HEK293 (cell line): ENCODE measurements around the gene FYB1.

Source experiments
- TF ChIP-seq, protein P1 (sequence below): fragments of 450-650 bp; formaldehyde crosslinking; IDR thresholded peaks from 2 replicates; pipeline ENCODE4 v1.5.1; 2016; ENCODE audit warnings: missing biosample characterization, missing genetic modification characterization
- TF ChIP-seq, protein P2 (sequence below): fragments of 450-650 bp; formaldehyde crosslinking; IDR thresholded peaks from 2 replicates; pipeline ENCODE4 v1.5.1; 2016; ENCODE audit warnings: missing biosample characterization, missing genetic modification characterization

DNA sequence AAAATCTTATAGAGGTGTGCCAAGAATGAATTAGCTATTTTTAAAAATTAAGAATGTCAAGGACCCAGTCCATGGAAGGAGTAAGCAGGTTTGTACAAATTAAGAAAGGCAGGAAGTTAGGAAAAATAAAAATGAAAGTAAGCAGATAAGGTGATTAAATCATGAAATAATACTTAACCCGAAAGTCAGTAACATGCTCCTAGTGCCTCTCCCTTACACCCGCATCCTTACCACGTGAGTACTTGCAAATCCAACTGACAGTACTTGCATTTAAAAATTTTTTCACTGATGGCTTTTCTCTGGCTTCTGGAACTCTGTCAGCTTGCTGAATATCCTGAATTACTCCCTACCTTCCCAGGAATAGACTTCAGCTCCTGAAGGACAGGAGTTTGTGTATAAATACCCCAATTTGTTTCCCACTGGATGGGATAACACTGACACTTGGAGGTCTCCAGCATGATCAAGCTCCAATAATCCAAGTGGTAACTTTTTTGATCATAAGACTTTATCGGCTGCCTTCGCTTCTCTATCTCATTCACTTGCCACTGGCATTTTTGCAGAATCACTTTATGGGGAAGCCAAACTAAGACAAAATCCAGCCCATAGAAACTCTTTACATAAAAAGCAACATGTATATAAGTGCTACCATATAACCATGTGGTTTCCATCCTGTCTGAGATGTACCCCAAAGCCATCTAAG lies 103.6 kb downstream of the FYB1 start:
- TF ChIP-seq, protein P1, sequence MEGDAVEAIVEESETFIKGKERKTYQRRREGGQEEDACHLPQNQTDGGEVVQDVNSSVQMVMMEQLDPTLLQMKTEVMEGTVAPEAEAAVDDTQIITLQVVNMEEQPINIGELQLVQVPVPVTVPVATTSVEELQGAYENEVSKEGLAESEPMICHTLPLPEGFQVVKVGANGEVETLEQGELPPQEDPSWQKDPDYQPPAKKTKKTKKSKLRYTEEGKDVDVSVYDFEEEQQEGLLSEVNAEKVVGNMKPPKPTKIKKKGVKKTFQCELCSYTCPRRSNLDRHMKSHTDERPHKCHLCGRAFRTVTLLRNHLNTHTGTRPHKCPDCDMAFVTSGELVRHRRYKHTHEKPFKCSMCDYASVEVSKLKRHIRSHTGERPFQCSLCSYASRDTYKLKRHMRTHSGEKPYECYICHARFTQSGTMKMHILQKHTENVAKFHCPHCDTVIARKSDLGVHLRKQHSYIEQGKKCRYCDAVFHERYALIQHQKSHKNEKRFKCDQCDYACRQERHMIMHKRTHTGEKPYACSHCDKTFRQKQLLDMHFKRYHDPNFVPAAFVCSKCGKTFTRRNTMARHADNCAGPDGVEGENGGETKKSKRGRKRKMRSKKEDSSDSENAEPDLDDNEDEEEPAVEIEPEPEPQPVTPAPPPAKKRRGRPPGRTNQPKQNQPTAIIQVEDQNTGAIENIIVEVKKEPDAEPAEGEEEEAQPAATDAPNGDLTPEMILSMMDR (tag by site-specific recombination), result no peak
- TF ChIP-seq, protein P2, sequence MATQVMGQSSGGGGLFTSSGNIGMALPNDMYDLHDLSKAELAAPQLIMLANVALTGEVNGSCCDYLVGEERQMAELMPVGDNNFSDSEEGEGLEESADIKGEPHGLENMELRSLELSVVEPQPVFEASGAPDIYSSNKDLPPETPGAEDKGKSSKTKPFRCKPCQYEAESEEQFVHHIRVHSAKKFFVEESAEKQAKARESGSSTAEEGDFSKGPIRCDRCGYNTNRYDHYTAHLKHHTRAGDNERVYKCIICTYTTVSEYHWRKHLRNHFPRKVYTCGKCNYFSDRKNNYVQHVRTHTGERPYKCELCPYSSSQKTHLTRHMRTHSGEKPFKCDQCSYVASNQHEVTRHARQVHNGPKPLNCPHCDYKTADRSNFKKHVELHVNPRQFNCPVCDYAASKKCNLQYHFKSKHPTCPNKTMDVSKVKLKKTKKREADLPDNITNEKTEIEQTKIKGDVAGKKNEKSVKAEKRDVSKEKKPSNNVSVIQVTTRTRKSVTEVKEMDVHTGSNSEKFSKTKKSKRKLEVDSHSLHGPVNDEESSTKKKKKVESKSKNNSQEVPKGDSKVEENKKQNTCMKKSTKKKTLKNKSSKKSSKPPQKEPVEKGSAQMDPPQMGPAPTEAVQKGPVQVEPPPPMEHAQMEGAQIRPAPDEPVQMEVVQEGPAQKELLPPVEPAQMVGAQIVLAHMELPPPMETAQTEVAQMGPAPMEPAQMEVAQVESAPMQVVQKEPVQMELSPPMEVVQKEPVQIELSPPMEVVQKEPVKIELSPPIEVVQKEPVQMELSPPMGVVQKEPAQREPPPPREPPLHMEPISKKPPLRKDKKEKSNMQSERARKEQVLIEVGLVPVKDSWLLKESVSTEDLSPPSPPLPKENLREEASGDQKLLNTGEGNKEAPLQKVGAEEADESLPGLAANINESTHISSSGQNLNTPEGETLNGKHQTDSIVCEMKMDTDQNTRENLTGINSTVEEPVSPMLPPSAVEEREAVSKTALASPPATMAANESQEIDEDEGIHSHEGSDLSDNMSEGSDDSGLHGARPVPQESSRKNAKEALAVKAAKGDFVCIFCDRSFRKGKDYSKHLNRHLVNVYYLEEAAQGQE (tag by site-specific recombination), result no peak
